ENCODE data around the gene MDFI. TPM values are rescaled to one million over a fixed set of nuclear protein-coding genes. Genes with fewer than 3 reads are reported as not detected.

Gene MDFI
- total and polyA plus RNA-seq, 4 donors, result 0.24 to 2.8 (median 0.50) TPM; not detected in 1

- TF ChIP-seq, protein P1, sequence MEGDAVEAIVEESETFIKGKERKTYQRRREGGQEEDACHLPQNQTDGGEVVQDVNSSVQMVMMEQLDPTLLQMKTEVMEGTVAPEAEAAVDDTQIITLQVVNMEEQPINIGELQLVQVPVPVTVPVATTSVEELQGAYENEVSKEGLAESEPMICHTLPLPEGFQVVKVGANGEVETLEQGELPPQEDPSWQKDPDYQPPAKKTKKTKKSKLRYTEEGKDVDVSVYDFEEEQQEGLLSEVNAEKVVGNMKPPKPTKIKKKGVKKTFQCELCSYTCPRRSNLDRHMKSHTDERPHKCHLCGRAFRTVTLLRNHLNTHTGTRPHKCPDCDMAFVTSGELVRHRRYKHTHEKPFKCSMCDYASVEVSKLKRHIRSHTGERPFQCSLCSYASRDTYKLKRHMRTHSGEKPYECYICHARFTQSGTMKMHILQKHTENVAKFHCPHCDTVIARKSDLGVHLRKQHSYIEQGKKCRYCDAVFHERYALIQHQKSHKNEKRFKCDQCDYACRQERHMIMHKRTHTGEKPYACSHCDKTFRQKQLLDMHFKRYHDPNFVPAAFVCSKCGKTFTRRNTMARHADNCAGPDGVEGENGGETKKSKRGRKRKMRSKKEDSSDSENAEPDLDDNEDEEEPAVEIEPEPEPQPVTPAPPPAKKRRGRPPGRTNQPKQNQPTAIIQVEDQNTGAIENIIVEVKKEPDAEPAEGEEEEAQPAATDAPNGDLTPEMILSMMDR (IDR thresholded peaks at IDR 0.05; ENCODE audit: low read depth, low read length, missing input control), result no peak
- TF ChIP-seq SP1 (IDR thresholded peaks at IDR 0.05), result no peak
- TF ChIP-seq EGR1 (IDR thresholded peaks at IDR 0.05; ENCODE audit: low read depth in 2 of 2), result no peak
- TF ChIP-seq RAD21 (IDR thresholded peaks at IDR 0.05), result no peak
Observed at GRCh38 chr6:41671376-41671775, 33.1 kb downstream of the MDFI start (continued).

- Histone ChIP-seq H3K27ac (ENCODE audit: low read depth in 1 of 2, low read length in 2 of 2) (no peak overlapping the region), H3K4me1 (ENCODE audit: control insufficient read depth in 4 of 4, insufficient read depth in 4 of 4, low read length in 3 of 4) (no peaks in the 10 kb centered on the region), H3K9ac (ENCODE audit: low read depth in 1 of 2, low read length in 2 of 2) (no peak overlapping the region), H3K36me3 (ENCODE audit: control insufficient read depth in 4 of 4, insufficient read depth in 3 of 4, low read depth in 1 of 4, low read length in 3 of 4) (no peaks in the 10 kb centered on the region), H3K9me3 (ENCODE audit: control insufficient read depth in 4 of 4, low read length in 3 of 4) (peaks cover 0 to 3% (median 0%) of the 10 kb centered on the region in 4 donors), H3K4me3 (ENCODE audit: low read depth in 1 of 3, low read length in 3 of 3) (no peak overlapping the region), H3K27me3 (ENCODE audit: control insufficient read depth in 4 of 4, insufficient read depth in 4 of 4, low read length in 3 of 4) (peaks cover 0 to 6% (median 2%) of the 10 kb centered on the region in 4 donors)
- TF ChIP-seq, protein P2, sequence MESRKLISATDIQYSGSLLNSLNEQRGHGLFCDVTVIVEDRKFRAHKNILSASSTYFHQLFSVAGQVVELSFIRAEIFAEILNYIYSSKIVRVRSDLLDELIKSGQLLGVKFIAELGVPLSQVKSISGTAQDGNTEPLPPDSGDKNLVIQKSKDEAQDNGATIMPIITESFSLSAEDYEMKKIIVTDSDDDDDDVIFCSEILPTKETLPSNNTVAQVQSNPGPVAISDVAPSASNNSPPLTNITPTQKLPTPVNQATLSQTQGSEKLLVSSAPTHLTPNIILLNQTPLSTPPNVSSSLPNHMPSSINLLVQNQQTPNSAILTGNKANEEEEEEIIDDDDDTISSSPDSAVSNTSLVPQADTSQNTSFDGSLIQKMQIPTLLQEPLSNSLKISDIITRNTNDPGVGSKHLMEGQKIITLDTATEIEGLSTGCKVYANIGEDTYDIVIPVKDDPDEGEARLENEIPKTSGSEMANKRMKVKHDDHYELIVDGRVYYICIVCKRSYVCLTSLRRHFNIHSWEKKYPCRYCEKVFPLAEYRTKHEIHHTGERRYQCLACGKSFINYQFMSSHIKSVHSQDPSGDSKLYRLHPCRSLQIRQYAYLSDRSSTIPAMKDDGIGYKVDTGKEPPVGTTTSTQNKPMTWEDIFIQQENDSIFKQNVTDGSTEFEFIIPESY (IDR thresholded peaks at IDR 0.05), result no peak
- TF ChIP-seq SP1 (IDR thresholded peaks at IDR 0.05) (no peak), RXRA (IDR thresholded peaks at IDR 0.05) (no peak), FOXA2 (IDR thresholded peaks at IDR 0.05) (no peak), GABPA (IDR thresholded peaks at IDR 0.05 in 1 of 2, conservative IDR thresholded peaks at IDR 0.05 in 1 of 2) (no peak), HNF4G (IDR thresholded peaks at IDR 0.05) (no peak), JUND (IDR thresholded peaks at IDR 0.05) (no peak), TAF1 (conservative IDR thresholded peaks at IDR 0.05) (no peak), MAX (IDR thresholded peaks at IDR 0.05) (no peak)
- TF ChIP-seq, protein P3, sequence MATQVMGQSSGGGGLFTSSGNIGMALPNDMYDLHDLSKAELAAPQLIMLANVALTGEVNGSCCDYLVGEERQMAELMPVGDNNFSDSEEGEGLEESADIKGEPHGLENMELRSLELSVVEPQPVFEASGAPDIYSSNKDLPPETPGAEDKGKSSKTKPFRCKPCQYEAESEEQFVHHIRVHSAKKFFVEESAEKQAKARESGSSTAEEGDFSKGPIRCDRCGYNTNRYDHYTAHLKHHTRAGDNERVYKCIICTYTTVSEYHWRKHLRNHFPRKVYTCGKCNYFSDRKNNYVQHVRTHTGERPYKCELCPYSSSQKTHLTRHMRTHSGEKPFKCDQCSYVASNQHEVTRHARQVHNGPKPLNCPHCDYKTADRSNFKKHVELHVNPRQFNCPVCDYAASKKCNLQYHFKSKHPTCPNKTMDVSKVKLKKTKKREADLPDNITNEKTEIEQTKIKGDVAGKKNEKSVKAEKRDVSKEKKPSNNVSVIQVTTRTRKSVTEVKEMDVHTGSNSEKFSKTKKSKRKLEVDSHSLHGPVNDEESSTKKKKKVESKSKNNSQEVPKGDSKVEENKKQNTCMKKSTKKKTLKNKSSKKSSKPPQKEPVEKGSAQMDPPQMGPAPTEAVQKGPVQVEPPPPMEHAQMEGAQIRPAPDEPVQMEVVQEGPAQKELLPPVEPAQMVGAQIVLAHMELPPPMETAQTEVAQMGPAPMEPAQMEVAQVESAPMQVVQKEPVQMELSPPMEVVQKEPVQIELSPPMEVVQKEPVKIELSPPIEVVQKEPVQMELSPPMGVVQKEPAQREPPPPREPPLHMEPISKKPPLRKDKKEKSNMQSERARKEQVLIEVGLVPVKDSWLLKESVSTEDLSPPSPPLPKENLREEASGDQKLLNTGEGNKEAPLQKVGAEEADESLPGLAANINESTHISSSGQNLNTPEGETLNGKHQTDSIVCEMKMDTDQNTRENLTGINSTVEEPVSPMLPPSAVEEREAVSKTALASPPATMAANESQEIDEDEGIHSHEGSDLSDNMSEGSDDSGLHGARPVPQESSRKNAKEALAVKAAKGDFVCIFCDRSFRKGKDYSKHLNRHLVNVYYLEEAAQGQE (IDR thresholded peaks at IDR 0.05), result no peak
- TF ChIP-seq, protein P4, sequence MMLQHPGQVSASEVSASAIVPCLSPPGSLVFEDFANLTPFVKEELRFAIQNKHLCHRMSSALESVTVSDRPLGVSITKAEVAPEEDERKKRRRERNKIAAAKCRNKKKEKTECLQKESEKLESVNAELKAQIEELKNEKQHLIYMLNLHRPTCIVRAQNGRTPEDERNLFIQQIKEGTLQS (IDR thresholded peaks at IDR 0.05), result no peak
- TF ChIP-seq, protein P1 (IDR thresholded peaks at IDR 0.05; ENCODE audit: low read depth, low read length, missing input control), result no peak
- no peak for DNase-seq (ENCODE audit: low spot score)
- WGBS, result 81% methylated on average over 7 of the region's 7 CpGs
Observed at GRCh38 chr6:41672016-41672415, 33.7 kb downstream of the MDFI start.

Measured in liver (tissue), 9 donors.